OCI-LY7 (cell line): ENCODE data around the gene MACROD2. TPM values are rescaled to one million over a fixed set of nuclear protein-coding genes. Genes with fewer than 3 reads are reported as not detected.

ENCODE experiments used
- BruUV-seq: library from RNA; stranded (reverse); fragments of 400-500 nt; replicated peaks from 2 replicates; lab custom pipeline; 2021; lab: Mats Ljungman, UMichigan
- CTCF ChIA-PET: fragments of 300-600 bp; sonication (Branson Sonifier 250); formaldehyde crosslinking; loops from one replicate; lab custom pipeline; 2022; ENCODE audit warnings: antibody characterized with exemption; ENCODE audit not compliant: unreplicated experiment; lab: Charles Lee
- POLR2A ChIA-PET: fragments of 300-600 bp; sonication (Branson Sonifier 250); formaldehyde crosslinking; loops from one replicate; lab custom pipeline; 2022; ENCODE audit warnings: antibody characterized with exemption; lab: Charles Lee
- DNase-seq: peaks from one replicate; pipeline ENCODE4 v3.0.0-alpha.2; 2015; ENCODE audit warnings: low spot score
- H2AFZ ChIP-seq: fragments of 200-600 bp; sonication (generic), shearing (Covaris generic); 2 replicates; pipeline ENCODE4 v1.6.1; 2014; ENCODE audit warnings: mild to moderate bottlenecking, antibody characterized with exemption, low read length, moderate library complexity
- H3K27ac ChIP-seq: fragments of 200-600 bp; sonication (generic); 2 replicates; pipeline ENCODE4 v1.5.1; 2014; ENCODE audit warnings: mixed run types, low read depth, mild to moderate bottlenecking, moderate library complexity, low read length, inconsistent platforms; ENCODE audit not compliant: poor library complexity, severe bottlenecking
- H3K36me3 ChIP-seq: fragments of 200-600 bp; sonication (generic); 2 replicates; pipeline ENCODE4 v1.6.1; 2014; ENCODE audit warnings: mild to moderate bottlenecking, antibody characterized with exemption, low read length, moderate library complexity, mixed read lengths; ENCODE audit not compliant: insufficient read depth
- H3K4me1 ChIP-seq: fragments of 200-600 bp; sonication (generic); 2 replicates; pipeline ENCODE4 v1.5.1; 2014; ENCODE audit warnings: mild to moderate bottlenecking, low read length; ENCODE audit not compliant: insufficient read depth, poor library complexity, severe bottlenecking
- H3K4me2 ChIP-seq: fragments of 200-600 bp; sonication (generic); 2 replicates; pipeline ENCODE4 v1.6.1; 2014; ENCODE audit warnings: mild to moderate bottlenecking, low read length
- H3K4me3 ChIP-seq: fragments of 200-600 bp; sonication (generic); 2 replicates; pipeline ENCODE4 v1.5.1; 2014; ENCODE audit warnings: mild to moderate bottlenecking, low read depth, low read length; ENCODE audit not compliant: poor library complexity, severe bottlenecking
- H3K79me2 ChIP-seq: fragments of 200-600 bp; sonication (generic); 2 replicates; pipeline ENCODE4 v1.6.1; 2016; ENCODE audit warnings: low read depth, mild to moderate bottlenecking, low read length, moderate library complexity, mixed read lengths; ENCODE audit not compliant: insufficient read depth
- H3K9me2 ChIP-seq: fragments of 200-600 bp; sonication (generic); 2 replicates; pipeline ENCODE4 v1.6.1; 2016; ENCODE audit warnings: mild to moderate bottlenecking, low read length, mixed read lengths; ENCODE audit not compliant: insufficient read depth
- H3K9me3 ChIP-seq: fragments of 200-600 bp; sonication (generic); 2 replicates; pipeline ENCODE4 v1.6.1; 2014; ENCODE audit warnings: mild to moderate bottlenecking, mixed run types, low read length, mixed read lengths
- H4K20me1 ChIP-seq: fragments of 200-600 bp; sonication (generic); 2 replicates; pipeline ENCODE4 v1.6.1; 2014; ENCODE audit warnings: mild to moderate bottlenecking, antibody characterized with exemption, low read length, moderate library complexity, mixed read lengths; ENCODE audit not compliant: insufficient read depth
- EZH2phosphoT487 ChIP-seq: fragments of 200-600 bp; sonication (generic); IDR thresholded peaks from 2 replicates; pipeline ENCODE4 v1.6.1; 2018; ENCODE audit warnings: low read depth, borderline replicate concordance, mild to moderate bottlenecking, mixed run types, antibody characterized with exemption, low read length, moderate library complexity, mixed read lengths
- intact Hi-C: fragments of 100-400 bp; cut with micrococcal nuclease; formaldehyde crosslinking; loops from one replicate; pipeline ENCODE4 v1.10.0; 2022; ENCODE audit not compliant: unreplicated experiment
- total RNA-seq, 2 experiments: library from RNA; depleted of rRNA in 1 of 2; stranded (reverse); fragments of >200 nt in 1 of 2; shearing (Covaris generic) in 1 of 2; gene quantifications; 2 replicates each; pipeline ENCODE4 v1.2.3, GENCODE V29; 2014 to 2022
- TF ChIP-seq, protein P1 (sequence below): fragments of 200-600 bp; sonication (generic); conservative IDR thresholded peaks from 2 replicates; pipeline ENCODE4 v1.5.1; 2014; ENCODE audit warnings: mild to moderate bottlenecking, antibody characterized with exemption, low read length, moderate library complexity, mixed read lengths

The MACROD2 gene
- total RNA-seq, 2 experiments from 2014 or later = 0.09 to 4.5 TPM

DNA sequence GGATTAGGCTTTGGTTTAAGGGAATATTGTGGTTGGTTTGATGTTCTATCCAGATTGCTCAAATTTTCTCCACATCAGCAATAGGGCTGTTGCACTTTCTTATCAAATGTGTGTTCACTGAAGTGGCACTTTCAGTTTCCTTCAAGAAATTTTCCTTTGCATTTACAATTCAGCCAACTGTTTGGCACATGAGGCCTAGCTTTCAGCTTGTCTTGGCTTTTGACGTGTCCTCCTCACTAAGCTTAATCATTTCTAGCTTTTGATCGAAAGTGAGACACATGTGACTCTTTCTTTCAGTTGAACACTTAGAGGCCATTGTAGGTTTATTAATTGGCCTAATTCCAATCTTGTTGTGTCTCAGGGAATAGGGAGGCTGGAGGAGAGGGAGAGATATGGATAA lies 237.3 kb downstream of the MACROD2 start:
- Histone ChIP-seq H3K4me1 (no peaks in the 10 kb centered on the region), H3K9me2 (no peaks in the 10 kb centered on the region), H3K9me3 (no peaks in the 10 kb centered on the region), H3K4me3 (no peak overlapping the region), H2AFZ (no peak overlapping the region), H4K20me1 (no peaks in the 10 kb centered on the region), H3K36me3 (no peaks in the 10 kb centered on the region), H3K4me2 (no peak overlapping the region), H3K27ac (no peak overlapping the region), H3K79me2 (no peaks in the 10 kb centered on the region)
- no peak for TF ChIP-seq EZH2phosphoT487
- no TSS peak for BruUV-seq
- POLR2A ChIA-PET = no interaction called here
- CTCF ChIA-PET = no interaction called here
- no peak for DNase-seq
- intact Hi-C loops = no loop called here

DNA sequence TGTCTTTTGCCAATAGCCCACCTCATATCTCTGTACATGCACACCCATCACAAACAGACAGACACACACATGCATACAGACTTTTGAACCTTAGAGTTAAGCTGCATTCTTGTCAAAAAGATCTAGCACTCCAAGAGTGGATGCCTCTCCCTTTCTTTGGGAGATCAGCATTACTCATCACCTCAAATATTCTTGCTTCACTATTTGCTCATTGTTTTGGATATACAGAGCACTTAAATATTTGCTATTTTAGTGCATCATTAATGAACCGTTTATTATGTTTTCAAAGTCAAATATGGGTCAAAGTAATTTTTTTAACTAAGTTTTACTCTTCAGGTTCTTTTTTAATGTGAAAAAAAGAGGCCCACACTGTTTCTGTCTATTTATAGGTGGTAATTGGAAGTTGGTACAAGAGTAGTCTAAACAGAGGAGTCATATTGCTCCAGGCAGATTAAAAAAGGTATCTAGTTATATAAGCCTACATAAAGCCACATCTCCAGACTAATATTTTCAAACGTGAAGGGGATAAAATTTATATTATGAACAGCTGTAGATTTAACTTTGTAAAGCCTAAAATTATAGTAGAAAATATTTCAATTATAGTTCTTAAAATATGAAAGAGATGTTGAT lies 239.5 kb downstream of the MACROD2 start:
- H4K20me1 ChIP-seq = no peaks in the 10 kb centered on the region
- CTCF ChIA-PET = no interaction called here
- no peaks in the 10 kb centered on the region for H3K36me3 ChIP-seq
- no peak overlapping the region for H3K4me3 ChIP-seq
- no peak for DNase-seq
- no peak overlapping the region for H2AFZ ChIP-seq
- H3K4me1 ChIP-seq = no peaks in the 10 kb centered on the region
- H3K79me2 ChIP-seq = no peaks in the 10 kb centered on the region
- no peaks in the 10 kb centered on the region for H3K9me2 ChIP-seq
- intact Hi-C loops = no loop called here
- TF ChIP-seq, protein P1, sequence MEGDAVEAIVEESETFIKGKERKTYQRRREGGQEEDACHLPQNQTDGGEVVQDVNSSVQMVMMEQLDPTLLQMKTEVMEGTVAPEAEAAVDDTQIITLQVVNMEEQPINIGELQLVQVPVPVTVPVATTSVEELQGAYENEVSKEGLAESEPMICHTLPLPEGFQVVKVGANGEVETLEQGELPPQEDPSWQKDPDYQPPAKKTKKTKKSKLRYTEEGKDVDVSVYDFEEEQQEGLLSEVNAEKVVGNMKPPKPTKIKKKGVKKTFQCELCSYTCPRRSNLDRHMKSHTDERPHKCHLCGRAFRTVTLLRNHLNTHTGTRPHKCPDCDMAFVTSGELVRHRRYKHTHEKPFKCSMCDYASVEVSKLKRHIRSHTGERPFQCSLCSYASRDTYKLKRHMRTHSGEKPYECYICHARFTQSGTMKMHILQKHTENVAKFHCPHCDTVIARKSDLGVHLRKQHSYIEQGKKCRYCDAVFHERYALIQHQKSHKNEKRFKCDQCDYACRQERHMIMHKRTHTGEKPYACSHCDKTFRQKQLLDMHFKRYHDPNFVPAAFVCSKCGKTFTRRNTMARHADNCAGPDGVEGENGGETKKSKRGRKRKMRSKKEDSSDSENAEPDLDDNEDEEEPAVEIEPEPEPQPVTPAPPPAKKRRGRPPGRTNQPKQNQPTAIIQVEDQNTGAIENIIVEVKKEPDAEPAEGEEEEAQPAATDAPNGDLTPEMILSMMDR = no peak
- no peak for TF ChIP-seq EZH2phosphoT487
- no TSS peak for BruUV-seq
- POLR2A ChIA-PET = no interaction called here
- no peaks in the 10 kb centered on the region for H3K9me3 ChIP-seq
- H3K4me2 ChIP-seq = no peak overlapping the region
- no peak overlapping the region for H3K27ac ChIP-seq

DNA sequence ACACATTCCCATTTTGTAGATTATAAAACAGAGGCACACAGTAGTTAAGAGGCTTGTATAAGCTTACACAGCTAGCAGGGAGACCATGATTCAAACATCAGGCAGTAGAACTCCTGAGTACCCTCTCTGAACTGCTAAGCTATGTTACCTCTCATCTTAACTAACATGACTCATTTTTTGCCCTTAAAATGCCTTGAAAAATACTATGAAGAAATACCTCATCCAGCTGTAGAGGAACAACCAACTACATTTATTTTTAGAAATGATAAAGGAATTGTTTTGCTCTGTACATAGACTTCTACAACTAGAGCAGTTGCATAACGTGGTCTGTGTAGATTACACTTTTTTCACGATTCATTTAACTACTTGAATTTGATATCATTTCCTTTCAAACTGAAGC lies 240.0 kb downstream of the MACROD2 start:
- no peaks in the 10 kb centered on the region for H3K9me3 ChIP-seq
- H3K36me3 ChIP-seq = no peaks in the 10 kb centered on the region
- no peaks in the 10 kb centered on the region for H3K9me2 ChIP-seq
- H3K4me3 ChIP-seq = no peak overlapping the region
- H3K4me2 ChIP-seq = no peak overlapping the region
- ChIA-PET CTCF (no interaction called here), POLR2A (no interaction called here)
- H4K20me1 ChIP-seq = no peaks in the 10 kb centered on the region
- no peaks in the 10 kb centered on the region for H3K79me2 ChIP-seq
- H3K27ac ChIP-seq = no peak overlapping the region
- H2AFZ ChIP-seq = no peak overlapping the region
- intact Hi-C loops = no loop called here
- no peaks in the 10 kb centered on the region for H3K4me1 ChIP-seq
- no TSS peak for BruUV-seq
- TF ChIP-seq EZH2phosphoT487 = no peak
- TF ChIP-seq, protein P1 = no peak
- DNase-seq = no peak
